Osteocyte (in vitro differentiated cells): ENCODE data around the gene TIMM10B. TPM values are rescaled to one million over a fixed set of nuclear protein-coding genes. Genes with fewer than 3 reads are reported as not detected.

Experiments used
- DNase-seq: peaks from one replicate; pipeline ENCODE4 v3.0.0; 2021; ENCODE audit warnings: mixed read lengths; ENCODE audit not compliant: unreplicated experiment; ENCODE audit errors: extremely low spot score
- H3K27ac Mint-ChIP-seq: one replicate; pipeline ENCODE4 v1.8.0; 2021; ENCODE audit warnings: mild to moderate bottlenecking, mixed read lengths; ENCODE audit not compliant: unreplicated experiment
- H3K27me3 Mint-ChIP-seq: one replicate; pipeline ENCODE4 v1.8.0; 2021; ENCODE audit warnings: mixed read lengths; ENCODE audit not compliant: unreplicated experiment
- H3K36me3 Mint-ChIP-seq: one replicate; pipeline ENCODE4 v1.8.0; 2021; ENCODE audit warnings: mixed read lengths; ENCODE audit not compliant: unreplicated experiment
- H3K4me1 Mint-ChIP-seq: one replicate; pipeline ENCODE4 v1.8.0; 2021; ENCODE audit warnings: mixed read lengths; ENCODE audit not compliant: unreplicated experiment
- H3K4me3 Mint-ChIP-seq: one replicate; pipeline ENCODE4 v1.8.0; 2021; ENCODE audit warnings: mild to moderate bottlenecking, moderate library complexity, mixed read lengths; ENCODE audit not compliant: unreplicated experiment
- H3K9me3 Mint-ChIP-seq: one replicate; pipeline ENCODE4 v1.8.0; 2021; ENCODE audit warnings: mixed read lengths; ENCODE audit not compliant: unreplicated experiment
- CTCF ChIP-seq: fragments of 200-600 bp; sonication (generic); IDR thresholded peaks from 2 replicates; pipeline ENCODE4 v1.5.0; 2021; ENCODE audit warnings: antibody characterized with exemption, mild to moderate bottlenecking, moderate library complexity
- total RNA-seq: library from RNA; stranded (reverse); gene quantifications from 2 replicates; pipeline ENCODE4 v1.2.1, GENCODE V29; 2021

The TIMM10B gene
- total RNA-seq, 1 donor from 2014 or later: 27.0 TPM

DNA sequence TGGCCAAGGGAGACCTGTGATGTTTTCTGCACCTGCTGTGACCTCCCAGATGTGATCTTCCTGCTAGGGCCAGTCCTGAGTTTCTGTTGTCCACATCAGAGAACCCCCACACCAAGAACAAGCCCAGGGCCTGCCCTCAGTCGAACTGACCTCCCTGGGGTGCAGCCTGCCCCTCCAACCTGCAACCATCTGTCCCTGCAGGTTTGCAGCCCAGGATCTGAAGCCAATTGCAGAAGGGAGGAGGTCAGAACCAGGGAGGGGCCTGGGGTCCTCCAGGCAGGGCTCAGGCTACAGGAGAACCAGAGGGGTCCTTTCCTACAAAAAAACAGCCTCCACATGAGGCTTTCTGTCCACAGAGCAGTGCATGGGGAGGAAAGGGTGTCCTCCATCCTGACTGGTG lies 8.4 kb upstream of the TIMM10B start:
- no peak for TF ChIP-seq CTCF
- H3K27me3 Mint-ChIP-seq: no peaks in the 10 kb centered on the region

GRCh38 chr11:6473451-6474412 lies 7.6 kb upstream of the TIMM10B start, which contains the start of gene TRIM3:
Gene TRIM3, minus strand, starts transcription at chr11:6473941. Its CDS starts 8,246 bp downstream, at chr11:6465695.
- peak; percentile 96 for DNase-seq
- Mint-ChIP-seq H3K27ac (peak within 1 kb of the TSS; percentile 93), H3K9me3 (no peaks in the 10 kb centered on the region), H3K4me3 (peak within 1 kb of the TSS; percentile 90), H3K4me1 (peaks cover 32% of the 10 kb centered on the region), H3K36me3 (peaks cover 8% of the 10 kb centered on the region), H3K27me3 (no peaks in the 10 kb centered on the region)
- TF ChIP-seq CTCF: peak; percentile 53

More for the DNA sequence above, 8.4 kb upstream of the TIMM10B start:
- H3K27ac Mint-ChIP-seq: no peak overlapping the region
- H3K36me3 Mint-ChIP-seq: peaks cover 6% of the 10 kb centered on the region
- peak; percentile 69 for DNase-seq
- H3K4me3 Mint-ChIP-seq: peak overlapping the region; percentile 90
- peaks cover 32% of the 10 kb centered on the region for H3K4me1 Mint-ChIP-seq
- H3K9me3 Mint-ChIP-seq: no peaks in the 10 kb centered on the region

- no peak for TF ChIP-seq CTCF
- DNase-seq: no peak
- Mint-ChIP-seq H3K27me3 (no peaks in the 10 kb centered on the region), H3K36me3 (peaks cover 14% of the 10 kb centered on the region), H3K4me1 (peaks cover 35% of the 10 kb centered on the region), H3K9me3 (no peaks in the 10 kb centered on the region), H3K4me3 (peak overlapping the region; percentile 85), H3K27ac (peak overlapping the region; percentile 93)
Observed at GRCh38 chr11:6474413-6474792, 6.9 kb upstream of the TIMM10B start.

DNA sequence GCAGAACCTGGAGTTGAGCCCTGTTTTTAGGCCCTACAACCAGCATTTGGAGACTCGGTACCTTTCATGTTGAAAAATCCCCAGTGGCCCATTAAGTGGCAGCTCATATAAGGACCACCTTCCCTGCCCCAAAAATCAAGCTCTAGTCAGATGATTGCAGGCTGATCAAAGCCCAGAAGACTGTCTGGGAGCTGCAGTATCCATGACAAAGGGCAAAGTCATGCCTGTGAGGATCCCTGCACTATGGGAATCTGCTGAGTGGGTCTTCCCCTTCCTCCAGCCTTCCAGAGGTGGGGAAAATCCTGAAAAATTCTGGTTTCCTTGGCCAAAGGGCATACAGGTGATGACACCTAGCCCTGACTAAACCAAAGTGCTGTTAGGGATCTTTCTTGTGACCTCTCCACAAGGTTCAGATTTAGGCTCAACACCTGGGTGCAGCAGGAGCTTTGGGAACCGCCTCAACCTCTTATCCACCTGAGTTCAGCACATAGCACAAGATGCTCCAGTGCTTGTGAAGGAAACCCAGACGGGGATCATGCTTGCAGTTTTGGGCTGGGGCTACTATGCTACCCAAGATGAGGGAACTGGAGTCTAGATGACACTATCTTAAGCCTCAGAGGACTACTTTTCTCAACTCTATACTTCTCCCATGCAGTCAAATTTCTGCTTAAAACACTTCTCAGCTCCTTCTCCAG lies 6.3 kb upstream of the TIMM10B start:
- H3K27me3 Mint-ChIP-seq: no peaks in the 10 kb centered on the region
- peak overlapping the region; percentile 85 for H3K4me3 Mint-ChIP-seq
- no peaks in the 10 kb centered on the region for H3K9me3 Mint-ChIP-seq
- H3K36me3 Mint-ChIP-seq: peaks cover 16% of the 10 kb centered on the region
- peak; percentile 54 for DNase-seq
- TF ChIP-seq CTCF: no peak
- H3K4me1 Mint-ChIP-seq: peaks cover 37% of the 10 kb centered on the region
- peak overlapping the region; percentile 93 for H3K27ac Mint-ChIP-seq

- H3K36me3 Mint-ChIP-seq: peaks cover 17% of the 10 kb centered on the region
- no peak for TF ChIP-seq CTCF
- H3K27ac Mint-ChIP-seq: peak overlapping the region; percentile 93
- peaks cover 44% of the 10 kb centered on the region for H3K4me1 Mint-ChIP-seq
- no peaks in the 10 kb centered on the region for H3K27me3 Mint-ChIP-seq
- no peaks in the 10 kb centered on the region for H3K9me3 Mint-ChIP-seq
- no peak for DNase-seq
- H3K4me3 Mint-ChIP-seq: no peak overlapping the region
Observed at GRCh38 chr11:6475936-6476335, 5.4 kb upstream of the TIMM10B start.
